Right forelimb (tissue), 1 donor: ENCODE results near the gene VEZT.
"Not testable (repeated sequence)": the region's sequence is repeated elsewhere in the genome, so short reads cannot be mapped to it uniquely, and the experiment has no call there.

ENCODE experiments used
- DNase-seq: peaks from one replicate; pipeline ENCODE4 v3.0.0-alpha.2; 2018

Gene VEZT

GRCh38 chr12:95321516-95322246, 104.1 kb downstream of the VEZT start:
- no peak for DNase-seq

- no peak for DNase-seq
Observed at GRCh38 chr12:95322326-95322725, 104.7 kb downstream of the VEZT start.

DNA sequence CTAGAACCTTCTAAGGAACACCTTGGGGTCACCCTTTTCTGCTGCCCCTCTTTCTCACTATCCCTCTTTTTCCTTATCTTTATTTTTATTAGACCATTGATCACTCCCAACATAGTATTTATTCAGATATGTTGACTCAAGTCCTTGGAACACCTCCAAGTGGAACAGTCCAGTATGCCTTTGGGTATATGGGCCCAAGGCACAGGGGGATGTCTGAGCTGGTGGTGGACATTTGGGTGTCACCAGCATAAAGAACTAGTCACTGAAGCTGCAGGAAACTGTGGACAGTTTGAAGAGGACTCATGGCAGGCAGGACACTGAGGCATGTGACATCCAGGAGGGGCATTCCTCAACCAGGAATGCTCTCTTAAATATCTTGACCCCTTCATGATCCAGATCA, 105.6 kb downstream of the VEZT start:
- DNase-seq = no peak

- DNase-seq = not testable (repeated sequence)
Observed at GRCh38 chr12:95324246-95324645, 106.6 kb downstream of the VEZT start.

- DNase-seq = no peak
Observed at GRCh38 chr12:95325501-95325900, 107.9 kb downstream of the VEZT start.

DNA sequence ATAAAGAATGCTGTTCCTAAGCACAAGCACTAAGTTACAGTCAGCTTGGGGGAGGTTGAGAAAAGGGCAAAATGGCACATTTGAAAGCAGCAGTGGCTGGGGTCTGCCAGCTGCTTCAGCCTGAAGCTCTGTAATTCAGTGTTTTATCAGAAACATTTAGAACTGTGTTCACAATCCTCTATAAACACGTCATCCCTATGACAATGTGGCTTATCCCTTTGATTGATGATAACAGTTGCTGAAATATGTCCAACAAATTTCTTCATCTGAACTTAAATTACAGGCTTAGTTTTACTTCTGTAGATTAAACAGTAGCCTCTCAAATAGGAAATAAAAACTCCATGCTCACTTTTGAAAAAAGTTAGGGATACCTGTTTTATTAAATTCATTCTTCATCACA, 108.8 kb downstream of the VEZT start:
- DNase-seq = no peak

DNA sequence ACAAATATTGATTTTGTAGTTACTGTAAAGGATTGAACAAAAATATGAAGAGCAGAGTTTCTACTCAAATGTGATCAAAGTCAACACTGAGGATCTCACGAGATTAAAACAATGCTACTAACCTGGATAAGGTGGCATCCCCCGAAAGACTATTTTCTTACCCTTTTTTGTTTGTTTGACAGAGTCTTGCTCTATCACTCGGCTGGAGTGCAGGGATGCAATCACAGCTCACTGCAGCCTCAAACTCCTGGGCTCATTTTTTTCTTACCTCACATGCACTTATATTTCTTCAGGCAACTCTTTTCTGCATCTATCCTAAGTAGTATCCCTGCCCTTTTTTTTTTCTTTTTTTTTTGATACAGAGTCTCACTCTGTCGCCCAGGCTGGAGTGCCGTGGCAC, 109.2 kb downstream of the VEZT start:
- DNase-seq = no peak

- no peak for DNase-seq
Observed at GRCh38 chr12:95328708-95329107, 111.1 kb downstream of the VEZT start.

DNA sequence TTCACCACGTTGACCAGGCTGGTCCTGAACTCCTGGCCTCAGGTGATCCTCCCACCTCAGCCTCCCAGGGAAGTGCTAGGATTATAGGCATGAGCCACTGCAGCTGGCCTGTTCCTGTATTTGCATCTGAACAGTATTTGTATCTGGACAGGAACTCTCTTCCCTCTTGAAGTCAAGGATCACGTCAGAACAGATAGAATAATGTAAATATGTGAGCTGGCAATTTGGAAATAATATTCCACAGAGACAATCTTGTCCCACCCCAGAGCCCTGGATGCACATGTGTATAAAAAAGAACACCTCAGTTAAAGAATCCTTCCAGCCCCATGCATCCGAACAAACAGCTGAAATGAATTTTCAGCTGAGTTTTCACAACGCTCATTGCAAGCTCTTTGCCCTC, 118.3 kb downstream of the VEZT start:
- no peak for DNase-seq

- peak; percentile 87 for DNase-seq
Observed at GRCh38 chr12:95336387-95337067, 118.9 kb downstream of the VEZT start.

- DNase-seq = no peak
Observed at GRCh38 chr12:95337146-95337545, 119.5 kb downstream of the VEZT start.

- no peak for DNase-seq
Observed at GRCh38 chr12:95339086-95339788, 121.6 kb downstream of the VEZT start.

DNA sequence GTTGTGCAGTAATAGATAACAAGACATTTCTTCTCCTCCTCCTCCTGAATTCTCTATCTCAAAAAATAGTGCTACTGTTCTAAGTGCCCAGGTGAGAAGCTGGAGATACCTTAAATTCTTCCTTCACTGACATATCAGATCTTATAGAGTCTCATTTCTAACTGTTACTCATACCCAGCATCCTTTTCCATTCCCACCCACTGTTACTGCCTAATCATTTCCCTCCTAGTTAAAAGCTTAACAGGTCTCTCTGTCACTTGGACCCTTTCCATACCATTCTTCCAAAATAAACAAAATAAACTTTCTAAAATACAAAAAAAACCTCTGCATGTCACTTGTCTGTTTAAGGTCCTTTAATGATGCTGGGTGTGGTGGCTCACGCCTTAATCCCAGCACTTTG, 124.4 kb downstream of the VEZT start:
- DNase-seq = no peak

GRCh38 chr12:95343461-95344230, 126.0 kb downstream of the VEZT start:
- DNase-seq = no peak

- DNase-seq = no peak
Observed at GRCh38 chr12:95349291-95349690, 131.7 kb downstream of the VEZT start.

- no peak for DNase-seq
Observed at GRCh38 chr12:95351748-95352147, 134.1 kb downstream of the VEZT start.
